GM12872 (cell line): ENCODE measurements around the gene ACSS1.
A peak's percentile ranks its signal among the peaks of the same experiment; 100 is the strongest.

Experiments used
- CTCF ChIP-seq: IDR thresholded peaks from 3 replicates; pipeline ENCODE4 v1.5.1; 2011; ENCODE audit warnings: low read depth, mild to moderate bottlenecking, low read length, moderate library complexity; ENCODE audit not compliant: insufficient read depth

Gene ACSS1

GRCh38 chr20:25076731-25077609 is 19.0 kb upstream of the ACSS1 start:
- peak; percentile 43 for TF ChIP-seq CTCF

GRCh38 chr20:25076201-25076600 is 18.3 kb upstream of the ACSS1 start:
- no peak for TF ChIP-seq CTCF

- TF ChIP-seq CTCF = no peak
These were observed 15.6 kb upstream of the ACSS1 start for GRCh38 chr20:25073544-25073943.

GRCh38 chr20:25072226-25072811 is 14.4 kb upstream of the ACSS1 start:
- TF ChIP-seq CTCF = no peak

- no peak for TF ChIP-seq CTCF
These were observed 13.8 kb upstream of the ACSS1 start for GRCh38 chr20:25071734-25072133.

GRCh38 chr20:25070821-25071473 is 13.0 kb upstream of the ACSS1 start:
- TF ChIP-seq CTCF = no peak

- no peak for TF ChIP-seq CTCF
These were observed 9.4 kb upstream of the ACSS1 start for GRCh38 chr20:25067102-25067987.
